Hepatocyte (in vitro differentiated cells): ENCODE results near the gene CPNE4.

Source experiments
- CTCF ChIP-seq: fragments of 200-600 bp; sonication (generic); IDR thresholded peaks from 2 replicates; pipeline ENCODE4 v1.5.1; 2016; ENCODE audit warnings: antibody characterized with exemption, mild to moderate bottlenecking; ENCODE audit not compliant: poor library complexity
- EZH2 ChIP-seq: fragments of 200-600 bp; sonication (generic); IDR thresholded peaks from 2 replicates; pipeline ENCODE4 v1.6.1; 2016; ENCODE audit warnings: antibody characterized with exemption, mild to moderate bottlenecking, borderline replicate concordance

- TF ChIP-seq CTCF (no peak), EZH2 (no peak)
Observed at GRCh38 chr3:132071043-132071442, 36.2 kb upstream of the CPNE4 start.
